MM.1S (cell line): ENCODE data around the gene SSNA1.

Experiments
- CTCF ChIP-seq: fragments of 300-600 bp; sonication (generic); IDR thresholded peaks from 2 replicates; pipeline ENCODE4 v1.5.1; 2016; ENCODE audit warnings: antibody characterized with exemption, low read length, mixed read lengths
- EZH2 ChIP-seq: fragments of 300-600 bp; sonication (generic); optimal IDR thresholded peaks from 2 replicates; pipeline ENCODE3; 2017; ENCODE audit warnings: low read depth, mild to moderate bottlenecking, antibody characterized with exemption, low read length, mixed read lengths
- EZH2phosphoT487 ChIP-seq: fragments of 300-600 bp; sonication (generic); IDR thresholded peaks from 2 replicates; pipeline ENCODE4 v1.6.1; 2018; ENCODE audit warnings: antibody characterized with exemption, low read length

- TF ChIP-seq CTCF (no peak), EZH2phosphoT487 (no peak), EZH2 (no peak)
Measured at GRCh38 chr9:137183980-137184595, 4.4 kb upstream of the SSNA1 start.
